K562 (cell line): ENCODE results near the gene GALM. TPM values are rescaled to one million over a fixed set of nuclear protein-coding genes. Genes with fewer than 3 reads are reported as not detected.
A peak's percentile ranks its signal among the peaks of the same experiment; 100 is the strongest.

ENCODE experiments used
- CTCFL ChIP-seq: IDR thresholded peaks from 2 replicates; pipeline ENCODE4 v1.6.1; 2011; ENCODE audit warnings: borderline replicate concordance, low read depth, mild to moderate bottlenecking, moderate library complexity, low read length; ENCODE audit not compliant: insufficient read depth, poor library complexity, severe bottlenecking
- HLTF ChIP-seq: fragments of 450-650 bp; IDR thresholded peaks from 2 replicates; pipeline ENCODE4 v1.6.1; 2016
- KAT8 ChIP-seq: fragments of 450-650 bp; IDR thresholded peaks from 2 replicates; pipeline ENCODE4 v1.6.1; 2016; ENCODE audit warnings: low read depth, mild to moderate bottlenecking
- MYNN ChIP-seq, 2 experiments: sonication (generic); formaldehyde crosslinking in 1 of 2; IDR thresholded peaks; 2 replicates each; pipeline versions ENCODE4 v1.5.0 to v1.6.1; 2016 to 2020; ENCODE audit warnings: antibody characterized with exemption in 1 of 2, missing genetic modification reagents in 1 of 2
- NELFE ChIP-seq: IDR thresholded peaks from 2 replicates; pipeline ENCODE4 v1.6.1; 2011; ENCODE audit warnings: mild to moderate bottlenecking; ENCODE audit not compliant: insufficient read depth, insufficient read length
- PTTG1 ChIP-seq: fragments of 450-650 bp; IDR thresholded peaks from 2 replicates; pipeline ENCODE4 v1.6.1; 2016; ENCODE audit warnings: low read depth, mild to moderate bottlenecking, missing genetic modification characterization, missing compliant biosample characterization
- SREBF2 ChIP-seq: sonication (generic); formaldehyde crosslinking; IDR thresholded peaks from 2 replicates; pipeline ENCODE4 v1.4.0; 2020; ENCODE audit warnings: mild to moderate bottlenecking, missing genetic modification reagents
- TOE1 ChIP-seq, 2 experiments: fragments of 450-650 bp in 1 of 2; sonication (generic) in 1 of 2; formaldehyde crosslinking in 1 of 2; IDR thresholded peaks; 2 replicates each; pipeline versions ENCODE4 v1.7.1 to v1.8.0; 2016 to 2022; ENCODE audit warnings: borderline replicate concordance in 2 of 2, mild to moderate bottlenecking in 2 of 2, antibody characterized with exemption in 1 of 2, inconsistent platforms in 1 of 2, low read depth in 1 of 2, missing genetic modification reagents in 1 of 2, moderate library complexity in 1 of 2
- ZBTB8A ChIP-seq: fragments of 450-650 bp; IDR thresholded peaks from 2 replicates; pipeline ENCODE4 v1.6.1; 2018; ENCODE audit warnings: mild to moderate bottlenecking, moderate library complexity; ENCODE audit not compliant: partially characterized antibody
- ZFP36 ChIP-seq: fragments of 150-350 bp; IDR thresholded peaks from 2 replicates; pipeline ENCODE4 v1.6.1; 2018; ENCODE audit warnings: low read length, low read depth; ENCODE audit not compliant: partially characterized antibody
- ZFX ChIP-seq: sonication (generic); formaldehyde crosslinking; IDR thresholded peaks from 2 replicates; pipeline ENCODE4 v1.8.0; 2022; ENCODE audit warnings: mild to moderate bottlenecking, missing genetic modification reagents, moderate library complexity
- ZNF316 ChIP-seq: fragments of 450-650 bp; IDR thresholded peaks from 2 replicates; pipeline ENCODE4 v1.6.1; 2016
- ZNF583 ChIP-seq: fragments of 250-450 bp; sonication (Bioruptor Pico); IDR thresholded peaks from 2 replicates; pipeline ENCODE4 v1.4.0; 2020
- polyA plus RNA-seq, 8 experiments: library from polyadenylated mRNA; depleted of rRNA in 4 of 8; stranded (reverse) in 5 of 8; unstranded in 3 of 8; fragments of >200 nt; fragmentation: Nextera tagmentation in 2 of 8; fragmentation: Illumina TruSeq in 1 of 8; extraction: Ambion mirVana in 2 of 8; extraction: Trizol in 1 of 8; gene quantifications; 2 replicates each; pipeline versions ENCODE4 v1.2.1 to v1.2.3, GENCODE V29; 2011 to 2014; ENCODE audit warnings: inconsistent platforms in 1 of 8, missing spikeins in 1 of 8
- total RNA-seq, 7 experiments: library from RNA; depleted of rRNA in 6 of 7; stranded (reverse); fragments of >200 nt in 6 of 7; fragmentation: Illumina TruSeq in 2 of 7; extraction: Trizol in 2 of 7; gene quantifications; 2 replicates each; pipeline versions ENCODE4 v1.2.1 to v1.2.3, GENCODE V29; 2011 to 2021; ENCODE audit warnings: low replicate concordance in 1 of 7
- TF ChIP-seq, protein P1 (sequence below), 2 experiments: fragments of 450-650 bp; IDR thresholded peaks; 2 replicates each; pipeline ENCODE4 v1.6.1; 2018; ENCODE audit warnings: mild to moderate bottlenecking in 2 of 2, low read depth in 1 of 2; ENCODE audit not compliant: partially characterized antibody in 2 of 2
- TF ChIP-seq, protein P2 (sequence below): fragments of 250-450 bp; sonication (Bioruptor Pico); IDR thresholded peaks from 2 replicates; pipeline ENCODE4 v1.5.0; 2020; ENCODE audit warnings: mild to moderate bottlenecking, borderline replicate concordance

Gene GALM
- total and polyA plus RNA-seq, 9 of the 15 experiments (the other 6 are each of a cell fraction or from before 2014, with no cell fraction given), result 22.1 to 51.7 (median 27.9) TPM

DNA sequence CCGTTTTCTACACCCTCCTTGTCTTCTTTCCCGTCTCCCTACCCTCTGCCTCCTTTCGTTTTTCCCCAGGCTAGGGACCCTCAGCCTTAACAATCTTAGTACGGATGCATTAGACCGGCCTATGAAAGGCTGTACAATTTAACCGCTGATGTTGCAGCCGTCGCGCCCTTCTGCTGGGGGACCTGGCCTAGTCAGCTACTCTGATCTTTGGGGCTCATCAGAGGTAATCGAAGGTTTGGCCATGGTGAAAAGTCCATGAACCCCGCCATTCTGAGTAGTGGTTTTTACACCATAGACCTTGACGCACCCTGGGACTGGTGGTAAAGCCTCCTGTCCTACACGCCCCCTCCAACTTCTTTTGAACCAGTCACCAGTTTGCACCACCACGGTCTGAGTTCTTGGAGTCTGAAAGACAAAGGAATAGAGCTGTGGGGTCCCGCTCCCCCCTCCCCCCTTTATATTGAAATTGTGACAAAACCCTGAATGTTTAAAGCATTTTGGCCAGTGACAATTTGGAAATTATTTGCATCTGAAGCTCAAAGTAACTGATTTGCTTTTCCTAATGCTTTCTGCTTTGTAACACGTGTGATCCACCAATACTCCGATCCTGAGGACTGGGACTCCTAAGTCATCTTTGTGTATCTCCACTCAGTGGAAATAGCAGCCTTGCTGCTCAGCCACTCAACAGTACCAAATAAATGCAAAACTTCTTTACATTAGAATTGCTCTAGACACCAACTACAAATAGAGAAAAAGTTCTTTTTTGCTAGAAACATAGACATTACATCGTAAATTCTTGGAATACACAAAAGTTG lies 85.9 kb downstream of the GALM start (continued):
- TF ChIP-seq CTCFL (no peak), NELFE (no peak), ZBTB8A (no peak), ZNF583 (CRISPR knock-in tag) (no peak), HLTF (peak; percentile 8; the same call in 1 of the 2 replicates), ZFX (CRISPR knock-in tag) (peak; percentile 94), TOE1 (IDR thresholded peaks at IDR 0.05; ENCODE audit: borderline replicate concordance) (no peak), TOE1 (CRISPR knock-in tag; IDR thresholded peaks at IDR 0.05; ENCODE audit: borderline replicate concordance, low read depth) (no peak), ZFP36 (peak; percentile 1), KAT8 (no peak), MYNN (IDR thresholded peaks at IDR 0.05) (no peak), MYNN (CRISPR knock-in tag; IDR thresholded peaks at IDR 0.05) (no peak), ZNF316 (no peak), SREBF2 (CRISPR knock-in tag) (no peak), PTTG1 (tag) (no peak)
- TF ChIP-seq, protein P1, sequence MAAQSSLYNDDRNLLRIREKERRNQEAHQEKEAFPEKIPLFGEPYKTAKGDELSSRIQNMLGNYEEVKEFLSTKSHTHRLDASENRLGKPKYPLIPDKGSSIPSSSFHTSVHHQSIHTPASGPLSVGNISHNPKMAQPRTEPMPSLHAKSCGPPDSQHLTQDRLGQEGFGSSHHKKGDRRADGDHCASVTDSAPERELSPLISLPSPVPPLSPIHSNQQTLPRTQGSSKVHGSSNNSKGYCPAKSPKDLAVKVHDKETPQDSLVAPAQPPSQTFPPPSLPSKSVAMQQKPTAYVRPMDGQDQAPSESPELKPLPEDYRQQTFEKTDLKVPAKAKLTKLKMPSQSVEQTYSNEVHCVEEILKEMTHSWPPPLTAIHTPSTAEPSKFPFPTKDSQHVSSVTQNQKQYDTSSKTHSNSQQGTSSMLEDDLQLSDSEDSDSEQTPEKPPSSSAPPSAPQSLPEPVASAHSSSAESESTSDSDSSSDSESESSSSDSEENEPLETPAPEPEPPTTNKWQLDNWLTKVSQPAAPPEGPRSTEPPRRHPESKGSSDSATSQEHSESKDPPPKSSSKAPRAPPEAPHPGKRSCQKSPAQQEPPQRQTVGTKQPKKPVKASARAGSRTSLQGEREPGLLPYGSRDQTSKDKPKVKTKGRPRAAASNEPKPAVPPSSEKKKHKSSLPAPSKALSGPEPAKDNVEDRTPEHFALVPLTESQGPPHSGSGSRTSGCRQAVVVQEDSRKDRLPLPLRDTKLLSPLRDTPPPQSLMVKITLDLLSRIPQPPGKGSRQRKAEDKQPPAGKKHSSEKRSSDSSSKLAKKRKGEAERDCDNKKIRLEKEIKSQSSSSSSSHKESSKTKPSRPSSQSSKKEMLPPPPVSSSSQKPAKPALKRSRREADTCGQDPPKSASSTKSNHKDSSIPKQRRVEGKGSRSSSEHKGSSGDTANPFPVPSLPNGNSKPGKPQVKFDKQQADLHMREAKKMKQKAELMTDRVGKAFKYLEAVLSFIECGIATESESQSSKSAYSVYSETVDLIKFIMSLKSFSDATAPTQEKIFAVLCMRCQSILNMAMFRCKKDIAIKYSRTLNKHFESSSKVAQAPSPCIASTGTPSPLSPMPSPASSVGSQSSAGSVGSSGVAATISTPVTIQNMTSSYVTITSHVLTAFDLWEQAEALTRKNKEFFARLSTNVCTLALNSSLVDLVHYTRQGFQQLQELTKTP (IDR thresholded peaks at IDR 0.05; ENCODE audit: low read depth in 1 of 2, partially characterized antibody in 2 of 2), result no peak
- TF ChIP-seq, protein P2, sequence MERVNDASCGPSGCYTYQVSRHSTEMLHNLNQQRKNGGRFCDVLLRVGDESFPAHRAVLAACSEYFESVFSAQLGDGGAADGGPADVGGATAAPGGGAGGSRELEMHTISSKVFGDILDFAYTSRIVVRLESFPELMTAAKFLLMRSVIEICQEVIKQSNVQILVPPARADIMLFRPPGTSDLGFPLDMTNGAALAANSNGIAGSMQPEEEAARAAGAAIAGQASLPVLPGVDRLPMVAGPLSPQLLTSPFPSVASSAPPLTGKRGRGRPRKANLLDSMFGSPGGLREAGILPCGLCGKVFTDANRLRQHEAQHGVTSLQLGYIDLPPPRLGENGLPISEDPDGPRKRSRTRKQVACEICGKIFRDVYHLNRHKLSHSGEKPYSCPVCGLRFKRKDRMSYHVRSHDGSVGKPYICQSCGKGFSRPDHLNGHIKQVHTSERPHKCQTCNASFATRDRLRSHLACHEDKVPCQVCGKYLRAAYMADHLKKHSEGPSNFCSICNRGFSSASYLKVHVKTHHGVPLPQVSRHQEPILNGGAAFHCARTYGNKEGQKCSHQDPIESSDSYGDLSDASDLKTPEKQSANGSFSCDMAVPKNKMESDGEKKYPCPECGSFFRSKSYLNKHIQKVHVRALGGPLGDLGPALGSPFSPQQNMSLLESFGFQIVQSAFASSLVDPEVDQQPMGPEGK (CRISPR knock-in tag), result no peak
